COLO668 (cell line): ENCODE results near the gene SHROOM3.

Source experiments
- DNase-seq: peaks from one replicate; lab custom pipeline; 2025; ENCODE audit not compliant: unreplicated experiment; lab: John Stamatoyannopoulos, UW

The SHROOM3 gene

DNA sequence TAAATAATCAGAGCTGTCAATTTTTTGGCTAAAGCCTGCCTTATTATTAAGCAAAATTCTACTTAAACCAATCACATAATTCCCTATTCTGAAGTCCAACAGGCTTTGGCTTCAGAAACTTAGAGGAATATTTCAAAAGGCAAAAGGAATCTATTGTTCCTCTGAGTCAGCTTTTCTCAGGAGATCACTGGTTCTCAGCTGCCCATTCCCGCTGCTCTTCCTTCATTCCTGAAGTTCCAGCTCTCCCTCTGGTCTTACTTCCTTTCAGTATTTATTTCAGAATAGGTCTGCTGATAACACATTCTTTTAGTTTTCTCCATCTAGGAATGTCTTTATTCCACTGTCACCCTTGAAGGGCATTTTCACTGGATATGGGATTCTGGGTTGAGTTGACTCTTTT is 329.2 kb downstream of the SHROOM3 start:
- DNase-seq = no peak

DNA sequence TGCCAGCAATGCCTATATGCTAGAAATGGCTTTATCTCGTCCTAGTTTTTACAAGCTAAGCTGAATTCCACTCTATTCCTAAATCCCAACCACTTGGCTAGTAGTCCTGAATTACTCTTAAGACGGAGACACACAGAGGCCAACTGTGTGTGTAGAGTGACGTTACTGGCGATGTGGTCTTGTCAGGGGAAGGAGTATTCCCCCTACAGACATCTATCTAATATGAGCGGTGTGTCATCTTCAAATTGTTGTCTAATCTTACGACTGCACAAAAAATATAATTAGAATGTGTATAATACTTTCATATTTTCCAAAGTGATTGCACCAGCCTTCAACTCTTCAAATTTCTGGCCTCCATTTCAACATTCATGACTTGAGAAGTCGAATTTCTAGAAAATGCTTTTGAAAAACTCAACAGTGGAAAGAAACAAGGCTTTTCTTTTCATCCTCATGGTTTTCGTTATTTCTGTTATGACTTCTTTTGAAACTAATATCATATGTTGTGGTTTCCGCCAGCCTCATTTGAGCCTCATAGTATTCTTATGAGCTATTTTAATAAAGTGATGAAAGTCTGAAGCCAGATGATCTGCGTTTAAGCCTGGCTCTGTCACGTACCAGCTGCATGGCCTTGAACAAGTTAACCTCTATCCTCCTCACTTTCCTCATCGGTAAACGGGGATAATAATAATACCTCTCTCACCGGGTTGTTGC is 330.6 kb downstream of the SHROOM3 start:
- DNase-seq = no peak

DNA sequence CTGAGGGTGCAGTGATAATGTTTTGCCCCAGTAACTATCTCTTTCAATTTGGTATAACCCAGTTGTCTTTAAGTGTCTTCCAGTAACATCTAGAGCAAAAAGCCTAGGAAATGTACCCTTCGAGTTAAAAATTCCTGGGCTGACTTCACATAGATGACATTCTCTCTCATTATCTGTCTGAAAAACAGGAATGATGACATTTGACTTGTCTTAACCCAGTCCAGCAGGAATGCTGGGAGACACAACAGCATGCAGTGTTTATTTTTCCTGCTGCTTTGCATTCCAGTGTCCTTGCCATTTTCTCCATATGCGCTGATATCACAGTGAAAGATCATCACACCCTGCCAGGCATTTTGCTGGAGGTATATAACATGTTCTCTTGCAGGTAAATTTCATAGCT is 333.0 kb downstream of the SHROOM3 start:
- DNase-seq = no peak

DNA sequence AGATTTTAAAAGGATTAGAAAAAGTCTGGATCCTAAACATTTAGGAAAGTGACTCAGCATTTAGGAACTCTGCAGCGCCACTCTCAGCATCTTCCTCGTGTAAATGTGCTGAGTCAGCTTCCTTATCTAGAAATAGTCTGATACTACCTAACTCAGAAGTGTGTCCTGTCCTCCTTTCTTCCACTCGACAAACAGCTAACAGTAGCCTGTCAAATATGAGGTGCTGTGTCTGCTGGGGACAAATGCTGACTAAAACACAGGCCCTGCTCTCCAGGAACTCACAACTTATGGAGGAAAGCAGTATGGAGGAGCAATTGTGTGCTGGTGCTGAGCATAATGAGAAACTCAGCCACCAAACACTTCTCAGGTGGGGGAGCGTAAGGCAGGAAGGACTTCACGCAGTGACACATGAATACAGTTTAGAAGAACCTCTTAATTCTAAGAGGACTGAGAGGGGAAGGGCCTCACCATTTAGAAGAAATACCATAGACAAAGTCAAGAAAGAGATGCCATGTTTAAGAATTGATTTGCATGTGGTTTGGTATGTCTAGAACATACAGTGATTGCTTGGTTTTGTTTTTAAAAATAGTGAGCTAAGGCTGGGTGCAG is 337.6 kb downstream of the SHROOM3 start:
- no peak for DNase-seq

DNA sequence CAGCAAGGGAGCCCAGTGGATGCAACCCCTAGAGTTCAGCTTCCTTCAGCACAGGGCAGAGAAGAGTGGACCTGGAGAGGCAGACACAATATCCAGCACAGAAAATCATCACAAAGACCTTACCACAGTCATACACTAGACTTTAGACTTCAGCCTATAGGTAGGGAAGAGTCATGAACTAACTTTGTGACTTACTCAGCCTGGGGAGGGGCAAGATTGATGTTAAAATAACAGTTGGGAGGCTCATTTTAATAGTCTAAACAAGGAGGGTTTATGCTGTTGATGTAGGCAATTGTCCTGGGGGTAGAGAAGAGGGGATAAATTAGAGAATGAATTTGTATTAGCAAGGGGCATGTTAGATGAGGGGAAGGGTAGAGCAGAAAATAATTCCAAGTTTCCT is 338.7 kb downstream of the SHROOM3 start:
- DNase-seq = no peak

- DNase-seq = no peak
Measured at GRCh38 chr4:76779740-76780459, 344.9 kb downstream of the SHROOM3 start.

- no peak for DNase-seq
Measured at GRCh38 chr4:76780781-76781697, 346.0 kb downstream of the SHROOM3 start.

DNA sequence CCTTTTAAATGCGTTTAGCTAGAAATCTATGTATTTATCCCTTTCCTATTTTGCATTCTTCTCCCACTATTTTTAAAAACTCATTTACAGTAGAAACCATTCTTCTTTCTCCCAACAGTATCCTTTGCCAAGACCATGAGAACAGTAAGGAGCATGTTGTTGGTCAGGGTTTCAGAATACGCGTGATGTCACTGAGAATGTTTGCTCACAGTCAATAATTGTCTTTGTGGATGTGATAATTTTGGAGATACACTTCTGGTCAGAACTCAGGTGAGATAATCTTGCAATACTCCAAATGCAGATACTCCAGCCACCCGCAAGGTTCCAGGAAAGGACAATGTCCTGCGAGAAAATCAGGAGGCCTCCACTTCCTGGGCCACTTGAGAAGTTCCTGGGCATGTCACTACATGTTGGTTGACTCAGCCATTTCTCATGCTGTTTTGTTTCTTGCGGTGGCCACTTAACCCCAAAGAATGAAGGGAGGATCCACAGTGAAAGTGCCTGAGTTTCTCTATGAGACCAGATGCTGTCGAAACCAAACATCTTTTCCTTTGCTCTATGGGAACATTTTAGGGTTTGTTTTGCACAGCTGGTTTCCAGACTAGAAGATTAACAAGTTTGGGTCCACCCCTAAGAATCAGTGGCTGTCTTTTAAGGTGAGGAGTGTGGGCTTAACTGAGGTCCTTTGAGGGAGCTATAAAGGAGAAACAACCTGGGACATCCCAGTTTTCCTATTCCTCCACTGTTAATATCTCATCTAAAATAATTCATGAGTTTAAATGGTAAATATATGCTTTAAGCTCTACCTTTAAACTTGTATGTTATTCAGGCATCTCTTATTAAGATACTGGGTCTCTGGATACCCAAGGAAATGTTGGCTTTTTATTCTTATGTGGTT is 346.9 kb downstream of the SHROOM3 start:
- peak; percentile 27 for DNase-seq

GRCh38 chr4:76782837-76783236 is 347.8 kb downstream of the SHROOM3 start:
- no peak for DNase-seq

- DNase-seq = no peak
Measured at GRCh38 chr4:76783836-76784235, 348.8 kb downstream of the SHROOM3 start.

DNA sequence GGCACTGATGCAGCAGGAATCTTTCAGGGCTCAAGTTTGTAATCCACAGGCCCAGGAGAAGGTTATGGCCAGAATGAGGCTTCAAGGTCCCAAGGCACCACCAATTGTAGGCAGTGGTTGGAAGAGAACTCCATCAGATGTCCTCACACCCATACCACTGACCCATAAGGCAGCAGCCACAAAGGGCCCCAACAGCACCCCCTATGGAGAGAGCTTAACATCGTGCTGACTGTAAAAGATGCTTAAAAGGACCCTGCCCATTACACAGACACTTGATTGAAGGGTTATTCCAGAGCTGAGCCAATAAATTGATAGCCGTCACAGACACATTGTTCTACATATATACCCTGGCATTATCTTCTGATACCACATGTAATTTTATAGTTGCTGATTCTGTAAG is 349.2 kb downstream of the SHROOM3 start:
- peak; percentile 12 for DNase-seq

DNA sequence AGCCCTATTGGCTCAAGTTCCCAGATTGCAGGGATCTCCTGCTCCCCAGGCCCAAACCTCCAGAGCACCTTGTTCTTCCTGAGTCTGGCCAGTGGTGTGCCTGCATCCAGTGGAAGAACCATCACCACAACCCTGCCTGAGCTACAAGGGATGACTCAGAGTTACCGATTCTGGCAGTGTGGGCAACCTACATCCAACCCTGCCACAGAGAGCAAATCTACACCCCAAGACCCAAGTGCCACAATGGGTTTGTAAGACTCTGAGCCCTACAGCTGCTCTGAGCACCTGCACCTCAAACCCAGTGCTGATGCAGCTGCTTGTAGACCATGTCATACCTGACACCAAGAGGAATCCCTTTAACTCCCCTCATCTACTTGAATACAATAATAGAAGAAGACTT is 352.9 kb downstream of the SHROOM3 start:
- DNase-seq = no peak

DNA sequence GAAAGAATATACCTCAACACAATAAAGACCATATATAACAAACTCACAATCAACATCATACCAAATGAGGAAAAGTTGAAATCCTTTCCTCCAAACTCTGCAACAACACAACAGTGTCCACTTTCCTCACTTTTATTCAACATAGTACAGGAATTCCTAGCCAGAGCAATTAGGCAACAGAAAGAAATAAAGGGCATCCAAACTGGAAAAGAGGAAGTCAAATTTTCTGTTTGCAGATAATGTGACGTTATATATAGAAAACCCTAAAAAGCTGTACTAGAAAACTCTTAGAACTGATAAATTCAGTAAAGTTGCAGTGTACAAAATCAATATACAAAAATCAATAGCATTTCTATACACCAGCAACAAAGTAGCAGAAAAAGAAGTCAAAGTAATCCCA is 355.3 kb downstream of the SHROOM3 start:
- no peak for DNase-seq

- no peak for DNase-seq
Measured at GRCh38 chr4:76791479-76791878, 356.4 kb downstream of the SHROOM3 start.

DNA sequence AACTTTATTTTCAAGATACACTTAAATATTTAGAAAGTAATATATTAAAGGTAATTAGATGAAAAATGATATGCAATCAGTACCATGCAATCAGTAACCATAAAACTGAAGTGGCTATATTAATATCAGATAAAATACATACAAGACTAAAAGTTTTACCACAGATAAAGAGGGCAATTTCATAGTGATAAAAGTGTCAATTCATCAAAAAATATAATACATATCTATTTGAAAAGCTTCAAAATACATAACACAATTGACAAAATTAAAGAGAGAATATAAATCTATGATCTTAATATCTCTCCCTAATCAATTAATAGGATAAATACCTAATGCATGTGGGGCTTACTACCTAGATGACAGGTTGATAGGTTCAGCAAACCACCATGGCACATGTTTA is 357.4 kb downstream of the SHROOM3 start:
- no peak for DNase-seq

- DNase-seq = no peak
Measured at GRCh38 chr4:76795243-76795642, 360.2 kb downstream of the SHROOM3 start.

DNA sequence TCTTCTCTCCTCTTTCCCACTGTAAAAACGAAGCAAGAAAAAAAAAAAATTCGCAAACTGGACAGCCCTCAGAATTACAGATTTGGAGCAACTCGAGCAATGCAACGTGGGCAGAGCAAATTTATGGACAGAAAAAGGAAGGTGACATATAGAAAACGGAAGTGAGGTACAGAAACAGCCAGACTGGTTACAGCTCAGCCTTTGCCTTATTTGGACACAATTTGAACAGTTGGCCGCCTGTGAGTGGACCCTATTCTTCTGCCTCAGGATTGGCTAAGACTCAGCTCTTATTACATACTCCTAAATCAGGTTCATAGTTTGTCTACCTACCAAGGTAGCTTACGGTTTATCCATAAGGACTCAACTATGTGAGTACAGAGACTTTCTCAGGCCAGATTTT is 364.1 kb downstream of the SHROOM3 start:
- no peak for DNase-seq

DNA sequence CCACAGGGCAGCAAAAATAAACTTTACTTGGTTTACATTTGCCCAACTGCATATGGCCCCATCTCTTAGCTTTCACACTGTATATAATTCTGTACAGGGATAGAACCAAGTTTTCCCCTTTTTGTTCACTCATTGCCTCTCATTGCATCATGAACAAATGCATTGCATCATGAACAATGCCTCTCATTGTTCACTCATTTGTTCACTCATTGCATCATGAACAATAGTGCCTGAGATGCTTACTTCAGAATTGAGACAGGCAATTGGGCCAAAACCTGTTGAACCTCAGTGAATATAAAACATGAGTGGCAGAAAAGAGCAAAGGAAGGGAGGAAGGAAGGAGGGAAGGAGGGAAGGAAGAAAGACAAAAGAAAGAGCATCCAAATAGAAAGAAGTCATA is 364.7 kb downstream of the SHROOM3 start:
- no peak for DNase-seq

DNA sequence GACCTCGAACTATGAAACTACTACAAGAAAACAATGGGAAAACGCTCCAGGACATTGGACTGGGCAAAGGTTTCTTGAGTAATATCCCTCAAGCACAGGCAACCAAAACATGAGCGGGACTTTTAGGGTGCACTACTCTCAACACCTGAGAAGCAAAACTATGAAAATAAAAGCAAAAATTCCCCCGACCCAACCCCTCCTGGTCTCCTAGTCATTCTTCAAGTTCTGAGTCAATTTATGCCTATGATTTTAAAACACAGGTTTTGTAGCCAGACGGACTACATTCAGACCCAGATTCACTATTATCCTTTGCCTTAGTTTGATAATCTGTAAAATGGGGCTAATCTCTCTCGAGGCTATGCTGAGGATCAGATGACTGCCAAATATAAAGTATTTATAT is 365.9 kb downstream of the SHROOM3 start:
- DNase-seq = no peak

DNA sequence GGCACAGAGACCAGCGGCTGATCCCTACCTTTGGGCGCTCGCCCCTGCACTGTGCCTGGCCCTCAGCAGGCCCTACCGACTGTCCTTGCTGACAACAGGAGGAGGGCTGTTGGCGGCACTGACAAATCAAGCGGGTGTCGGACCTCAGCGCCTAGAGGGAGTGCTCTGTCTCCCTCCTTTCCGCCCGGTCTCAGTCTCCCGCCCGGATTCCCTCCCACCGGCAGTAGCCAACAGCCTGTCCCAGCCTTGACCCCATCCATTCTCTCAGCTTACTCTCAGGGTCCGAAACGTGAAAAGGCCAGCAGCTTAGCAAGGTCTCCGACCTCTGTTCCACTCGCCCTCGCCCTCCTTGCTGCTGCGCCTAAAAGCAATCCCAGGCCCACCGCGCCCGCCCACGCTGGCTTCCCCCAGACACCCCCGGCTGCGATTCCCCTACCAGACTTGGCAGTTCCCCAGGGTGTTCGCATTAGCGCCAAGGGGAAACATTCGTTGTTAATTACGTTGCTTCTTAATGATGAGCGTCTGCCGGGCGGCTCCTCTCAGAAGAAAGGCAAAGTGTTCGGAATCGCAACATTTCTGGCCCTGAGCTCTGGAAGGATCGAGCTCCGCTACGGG is 366.7 kb downstream of the SHROOM3 start:
- no peak for DNase-seq
